CD4-positive, alpha-beta T cell treated with Interleukin-17A for 1 hour (primary cell): ENCODE results near the gene CACNB1.
A peak's percentile ranks its signal among the peaks of the same experiment; 100 is the strongest.

ENCODE experiments used
- DNase-seq: peaks from one replicate; pipeline ENCODE4 v3.0.0-alpha.2; 2020

The CACNB1 gene

GRCh38 chr17:39225308-39225958, 28.0 kb upstream of the CACNB1 start, which contains the start of gene STAC2:
STAC2 (minus strand) TSS chr17:39225945; CDS start chr17:39225502, 443 bp downstream.
- no peak for DNase-seq

GRCh38 chr17:39224778-39225307, 27.4 kb upstream of the CACNB1 start:
- DNase-seq, result no peak

GRCh38 chr17:39223907-39224777, 26.7 kb upstream of the CACNB1 start:
- no peak for DNase-seq

GRCh38 chr17:39222866-39223834, 25.7 kb upstream of the CACNB1 start:
- no peak for DNase-seq

- DNase-seq, result no peak
These were observed 24.7 kb upstream of the CACNB1 start for GRCh38 chr17:39222151-39222550.

- no peak for DNase-seq
These were observed 24.1 kb upstream of the CACNB1 start for GRCh38 chr17:39221572-39221971.

- DNase-seq, result no peak
These were observed 22.2 kb upstream of the CACNB1 start for GRCh38 chr17:39219647-39220154.

- no peak for DNase-seq
These were observed 21.4 kb upstream of the CACNB1 start for GRCh38 chr17:39218906-39219305.

- DNase-seq, result no peak
These were observed 20.4 kb upstream of the CACNB1 start for GRCh38 chr17:39217734-39218369.

- DNase-seq, result no peak
These were observed 16.4 kb upstream of the CACNB1 start for GRCh38 chr17:39213852-39214251.

GRCh38 chr17:39212841-39213480, 15.5 kb upstream of the CACNB1 start:
- DNase-seq, result no peak

GRCh38 chr17:39212195-39212810, 14.8 kb upstream of the CACNB1 start:
- no peak for DNase-seq

- no peak for DNase-seq
These were observed 12.6 kb upstream of the CACNB1 start for GRCh38 chr17:39210093-39210434.

GRCh38 chr17:39209317-39210092, 12.0 kb upstream of the CACNB1 start:
- DNase-seq, result peak; percentile 74

GRCh38 chr17:39208893-39209292, 11.4 kb upstream of the CACNB1 start:
- no peak for DNase-seq

- no peak for DNase-seq
These were observed 10.7 kb upstream of the CACNB1 start for GRCh38 chr17:39208136-39208535.

- DNase-seq, result no peak
These were observed 7.7 kb upstream of the CACNB1 start for GRCh38 chr17:39205112-39205526.

- DNase-seq, result no peak
These were observed 6.8 kb upstream of the CACNB1 start for GRCh38 chr17:39204245-39204644.

- no peak for DNase-seq
These were observed 3.6 kb upstream of the CACNB1 start for GRCh38 chr17:39200957-39201510.
